Gastrocnemius medialis (tissue), 4 donors: ENCODE results near the gene SKA2.

ENCODE experiments used
- POLR2A ChIP-seq, 2 donors: fragments of 450-650 bp; IDR thresholded peaks; one replicate each; pipeline ENCODE4 v1.6.1; 2017; ENCODE audit warnings: antibody characterized with exemption in 2 of 2, mild to moderate bottlenecking in 2 of 2, moderate library complexity in 2 of 2
- TF ChIP-seq, protein P1 (sequence below), 5 experiments: fragments of 450-650 bp in 3 of 5; fragments of 200-600 bp in 2 of 5; sonication (generic) in 2 of 5; IDR thresholded peaks in 4 of 5; conservative IDR thresholded peaks in 1 of 5; 1 replicate in 4 of 5; 2 replicates in 1 of 5; pipeline ENCODE4 v1.5.1; 2016 to 2019; ENCODE audit warnings: antibody characterized with exemption in 5 of 5, mild to moderate bottlenecking in 3 of 5, moderate library complexity in 3 of 5

DNA sequence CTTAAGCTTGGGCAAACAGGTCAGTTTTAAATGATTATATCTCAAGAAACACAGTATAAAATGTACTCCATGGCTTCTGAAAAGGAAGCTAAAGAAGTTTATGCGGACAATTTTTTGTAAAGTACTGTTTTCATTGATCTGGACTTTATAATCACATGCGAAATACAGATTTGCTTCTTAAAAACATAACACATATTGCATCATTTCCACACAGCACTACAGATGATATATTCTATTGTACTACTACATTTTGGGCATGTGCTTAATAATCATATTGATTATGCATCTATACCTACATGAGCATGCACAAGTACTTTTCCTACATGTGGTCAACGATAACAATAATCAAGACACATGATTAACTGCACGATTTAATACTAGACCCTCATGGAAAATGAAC lies 70.8 kb downstream of the SKA2 start:
- TF ChIP-seq POLR2A (IDR thresholded peaks at IDR 0.05), result no peak
- TF ChIP-seq, protein P1, sequence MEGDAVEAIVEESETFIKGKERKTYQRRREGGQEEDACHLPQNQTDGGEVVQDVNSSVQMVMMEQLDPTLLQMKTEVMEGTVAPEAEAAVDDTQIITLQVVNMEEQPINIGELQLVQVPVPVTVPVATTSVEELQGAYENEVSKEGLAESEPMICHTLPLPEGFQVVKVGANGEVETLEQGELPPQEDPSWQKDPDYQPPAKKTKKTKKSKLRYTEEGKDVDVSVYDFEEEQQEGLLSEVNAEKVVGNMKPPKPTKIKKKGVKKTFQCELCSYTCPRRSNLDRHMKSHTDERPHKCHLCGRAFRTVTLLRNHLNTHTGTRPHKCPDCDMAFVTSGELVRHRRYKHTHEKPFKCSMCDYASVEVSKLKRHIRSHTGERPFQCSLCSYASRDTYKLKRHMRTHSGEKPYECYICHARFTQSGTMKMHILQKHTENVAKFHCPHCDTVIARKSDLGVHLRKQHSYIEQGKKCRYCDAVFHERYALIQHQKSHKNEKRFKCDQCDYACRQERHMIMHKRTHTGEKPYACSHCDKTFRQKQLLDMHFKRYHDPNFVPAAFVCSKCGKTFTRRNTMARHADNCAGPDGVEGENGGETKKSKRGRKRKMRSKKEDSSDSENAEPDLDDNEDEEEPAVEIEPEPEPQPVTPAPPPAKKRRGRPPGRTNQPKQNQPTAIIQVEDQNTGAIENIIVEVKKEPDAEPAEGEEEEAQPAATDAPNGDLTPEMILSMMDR (IDR thresholded peaks at IDR 0.05 in 4 of 5, conservative IDR thresholded peaks at IDR 0.05 in 1 of 5), result no peak
